Activated CD8-positive, alpha-beta memory T cell treated with anti-CD3 and anti-CD28 coated beads for 1 hour (primary cell): ENCODE measurements around the gene ZMYND8.
"Not testable (repeated sequence)": the region's sequence is repeated elsewhere in the genome, so short reads cannot be mapped to it uniquely, and the experiment has no call there.

Source experiments
- DNase-seq, 2 donors: peaks; one replicate each; pipeline ENCODE4 v3.0.0-alpha.2; 2020; ENCODE audit warnings: low read depth in 1 of 2; ENCODE audit errors: extremely low read depth in 1 of 2

The ZMYND8 gene

DNA sequence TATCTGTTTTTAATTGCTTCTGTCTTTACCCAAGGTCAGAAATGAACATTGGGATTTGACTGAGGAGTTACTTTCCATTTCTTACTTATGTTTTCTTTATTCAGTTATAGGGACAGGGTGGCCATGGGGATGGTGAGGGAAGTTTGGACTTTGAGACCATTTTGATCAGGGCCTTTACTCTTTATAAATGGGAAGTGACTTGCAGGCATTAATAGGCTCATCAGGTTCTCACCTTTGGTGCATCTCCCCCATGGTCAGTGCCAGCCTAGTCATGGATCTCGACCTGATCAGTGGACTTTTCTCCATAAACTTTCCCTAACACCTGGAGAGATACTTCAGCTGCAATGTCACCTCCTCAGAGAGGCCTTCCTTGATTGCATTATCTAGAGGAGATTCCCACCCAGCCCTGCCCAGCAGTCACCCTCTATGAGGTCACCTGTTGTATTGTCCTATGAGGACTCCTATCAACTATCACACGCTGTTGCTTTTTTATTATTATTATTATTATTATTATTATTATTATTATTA is 16.8 kb upstream of the ZMYND8 start:
- DNase-seq, result no peak

DNA sequence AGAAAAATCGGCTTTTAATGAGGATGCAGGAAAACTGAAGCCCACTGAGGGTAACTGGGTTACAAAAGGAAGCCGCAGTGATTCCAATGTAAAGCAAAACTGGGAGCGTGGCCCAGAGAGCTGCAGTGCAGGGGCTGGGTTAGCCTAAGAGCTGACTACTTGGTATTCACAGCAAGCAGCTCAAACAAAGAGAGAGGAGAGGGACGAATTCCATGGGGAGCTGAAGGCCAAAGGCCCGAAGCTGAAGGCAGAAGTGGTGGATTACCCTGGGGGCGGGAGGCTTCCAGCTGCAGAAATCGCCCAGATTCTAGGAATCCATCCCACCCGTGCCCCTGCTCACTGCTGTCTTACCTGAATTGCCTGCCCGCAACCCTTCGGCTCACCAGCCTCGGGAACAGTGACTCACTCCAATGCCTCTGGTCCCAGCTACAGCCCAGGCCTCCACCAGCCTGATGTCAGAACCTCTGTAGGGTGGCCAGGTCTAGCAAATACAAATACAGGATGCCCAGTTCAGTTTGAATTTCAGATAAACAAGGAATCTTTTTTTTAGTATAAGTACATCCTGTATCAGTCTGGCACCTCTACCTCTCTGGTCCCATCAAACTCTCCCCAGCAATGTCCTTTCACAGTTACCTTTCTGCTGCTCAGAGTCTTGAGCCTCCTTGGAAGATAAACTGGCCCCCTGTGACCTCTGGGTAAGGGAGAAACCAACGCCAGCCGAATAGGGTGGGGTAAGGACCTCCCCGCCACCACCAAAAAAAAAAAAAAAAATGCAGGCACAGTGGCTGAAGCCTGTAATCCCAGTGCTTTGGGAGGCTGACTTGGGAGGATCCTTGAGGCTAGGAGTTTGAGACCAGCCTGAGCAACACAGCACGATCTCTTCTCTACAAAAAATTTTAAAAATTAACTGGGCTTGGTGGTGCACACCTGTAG is 14.6 kb upstream of the ZMYND8 start:
- DNase-seq, result no peak

DNA sequence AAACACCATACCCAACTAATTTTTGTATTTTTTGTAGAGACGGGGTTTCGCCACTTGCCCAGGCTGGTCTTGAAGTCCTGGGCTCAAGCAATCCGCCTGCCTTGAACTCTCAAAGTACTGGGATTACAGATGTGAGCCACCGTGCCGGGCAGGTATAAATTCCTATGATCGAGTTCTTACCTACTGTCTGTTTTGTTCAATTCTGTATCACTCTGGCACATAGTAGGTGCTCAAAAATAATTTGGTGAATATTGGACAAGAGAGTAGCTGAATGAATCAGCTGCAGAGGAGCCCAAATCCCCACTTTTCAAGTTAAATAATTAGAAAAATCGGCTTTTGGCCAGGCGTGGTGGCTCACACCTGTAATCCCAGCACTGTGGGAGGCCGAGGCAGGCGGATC is 13.7 kb upstream of the ZMYND8 start:
- no peak for DNase-seq

DNA sequence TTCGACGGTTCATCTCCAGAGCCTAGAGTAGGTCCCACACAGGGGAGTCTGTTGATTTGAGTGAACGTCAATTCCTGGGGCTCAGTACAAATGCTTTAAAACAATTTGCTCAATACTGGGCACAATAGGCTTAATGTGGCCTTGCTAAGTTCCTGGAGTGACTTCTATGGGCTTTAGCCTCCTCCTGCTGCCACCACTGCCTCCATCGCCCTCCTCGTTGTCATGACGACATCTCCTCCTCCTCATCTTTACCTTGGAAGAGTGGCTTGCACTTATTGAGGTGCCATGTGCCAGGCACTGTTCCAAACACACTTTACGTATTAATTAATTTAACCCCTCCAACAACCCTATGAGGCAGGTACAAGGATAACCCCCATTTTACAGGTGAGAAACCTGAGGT is 11.8 kb upstream of the ZMYND8 start:
- no peak for DNase-seq

DNA sequence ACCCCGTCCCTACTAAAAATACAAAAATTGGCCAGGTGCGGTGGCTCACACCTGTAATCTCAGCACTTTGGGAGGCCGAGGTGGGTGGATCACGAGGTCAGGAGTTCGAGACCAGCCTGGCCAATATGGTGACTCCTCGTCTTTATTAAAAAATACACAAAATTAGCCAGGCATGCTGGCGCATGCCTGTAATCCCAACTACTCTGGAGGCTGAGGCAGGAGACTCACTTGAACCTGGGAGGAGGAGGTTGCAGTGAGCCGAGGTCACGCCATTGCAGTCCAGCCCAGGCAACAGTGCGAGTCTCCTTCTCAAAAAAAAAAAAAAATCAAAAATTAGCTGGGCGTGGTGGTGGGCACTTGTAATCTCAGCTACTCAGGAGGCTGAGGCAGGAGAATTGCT is 9.8 kb upstream of the ZMYND8 start:
- not testable (repeated sequence) for DNase-seq

DNA sequence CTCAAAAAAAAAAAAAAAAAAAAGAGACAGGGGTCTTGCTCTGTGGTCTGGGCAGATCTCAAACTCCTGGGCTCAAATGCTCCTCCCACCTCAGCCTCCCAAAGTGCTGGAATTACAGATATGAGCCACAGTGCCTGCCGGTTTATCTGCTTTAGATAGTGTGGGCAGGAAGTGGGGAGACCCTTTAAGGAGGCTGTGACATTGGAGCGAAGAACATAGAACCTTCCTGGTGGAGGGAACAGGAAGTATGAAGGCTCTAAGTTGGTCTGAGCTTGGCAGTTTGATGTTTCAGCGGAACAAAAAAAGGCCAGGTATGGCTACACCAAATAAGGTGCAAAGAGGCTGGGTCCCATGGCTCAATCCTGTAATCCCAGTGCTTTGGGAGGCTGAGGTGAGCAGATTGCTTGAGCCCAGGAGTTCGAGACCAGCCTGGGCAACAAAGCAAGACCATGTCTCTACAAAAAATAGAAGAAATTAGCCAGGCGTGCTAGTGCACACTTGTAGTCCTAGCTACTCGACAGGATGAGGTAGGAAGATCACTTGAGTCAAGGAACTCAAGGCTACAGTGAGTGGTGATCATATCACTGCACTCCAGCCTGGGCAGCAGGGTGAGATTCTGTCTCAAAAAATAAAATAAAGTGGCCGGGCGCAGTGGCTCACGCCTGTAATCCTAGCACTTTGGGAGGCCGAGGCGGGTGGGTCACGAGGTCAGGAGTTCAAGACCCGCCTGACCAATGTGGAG is 8.7 kb upstream of the ZMYND8 start:
- DNase-seq, result no peak

DNA sequence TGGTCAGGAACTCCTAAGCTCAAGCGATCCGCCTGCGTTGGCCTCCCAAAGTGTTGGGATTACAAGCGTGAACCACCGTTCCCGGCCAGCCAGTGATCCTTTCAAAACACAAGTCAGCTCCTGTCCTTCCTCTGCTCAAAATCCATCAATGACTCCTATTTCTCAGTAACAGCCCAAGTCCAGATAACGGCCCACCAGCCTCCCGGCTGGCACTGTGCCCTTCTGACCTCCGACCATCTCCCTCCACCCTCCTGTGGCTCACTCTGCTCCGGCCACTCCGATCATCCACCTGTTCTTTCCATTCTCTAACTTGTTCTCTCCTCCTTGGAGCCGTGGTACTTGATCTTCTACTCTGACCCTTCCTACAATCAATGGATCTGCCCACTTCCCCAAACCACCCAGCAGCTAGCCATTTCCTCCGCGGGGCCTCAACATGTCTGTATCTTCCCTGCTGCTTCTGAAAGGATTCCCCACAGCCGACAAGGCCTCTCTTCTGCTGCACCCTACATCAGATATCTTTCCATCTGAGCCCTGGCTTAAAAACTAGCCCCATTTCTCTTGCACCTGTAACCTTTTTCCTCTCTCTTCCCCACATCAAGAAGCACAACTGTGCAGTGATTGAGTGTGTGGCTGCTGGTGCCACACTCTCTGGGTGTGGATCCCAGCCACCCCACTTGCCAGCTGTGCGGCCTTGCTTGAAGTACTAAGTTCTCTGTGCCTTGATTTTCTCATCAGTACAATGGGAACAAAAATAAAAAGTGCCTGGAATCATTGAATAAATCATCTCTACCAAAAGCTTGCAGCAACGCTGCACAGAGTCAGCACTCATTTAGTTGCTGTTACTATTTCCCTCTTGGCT is 6.1 kb upstream of the ZMYND8 start:
- DNase-seq, result no peak

DNA sequence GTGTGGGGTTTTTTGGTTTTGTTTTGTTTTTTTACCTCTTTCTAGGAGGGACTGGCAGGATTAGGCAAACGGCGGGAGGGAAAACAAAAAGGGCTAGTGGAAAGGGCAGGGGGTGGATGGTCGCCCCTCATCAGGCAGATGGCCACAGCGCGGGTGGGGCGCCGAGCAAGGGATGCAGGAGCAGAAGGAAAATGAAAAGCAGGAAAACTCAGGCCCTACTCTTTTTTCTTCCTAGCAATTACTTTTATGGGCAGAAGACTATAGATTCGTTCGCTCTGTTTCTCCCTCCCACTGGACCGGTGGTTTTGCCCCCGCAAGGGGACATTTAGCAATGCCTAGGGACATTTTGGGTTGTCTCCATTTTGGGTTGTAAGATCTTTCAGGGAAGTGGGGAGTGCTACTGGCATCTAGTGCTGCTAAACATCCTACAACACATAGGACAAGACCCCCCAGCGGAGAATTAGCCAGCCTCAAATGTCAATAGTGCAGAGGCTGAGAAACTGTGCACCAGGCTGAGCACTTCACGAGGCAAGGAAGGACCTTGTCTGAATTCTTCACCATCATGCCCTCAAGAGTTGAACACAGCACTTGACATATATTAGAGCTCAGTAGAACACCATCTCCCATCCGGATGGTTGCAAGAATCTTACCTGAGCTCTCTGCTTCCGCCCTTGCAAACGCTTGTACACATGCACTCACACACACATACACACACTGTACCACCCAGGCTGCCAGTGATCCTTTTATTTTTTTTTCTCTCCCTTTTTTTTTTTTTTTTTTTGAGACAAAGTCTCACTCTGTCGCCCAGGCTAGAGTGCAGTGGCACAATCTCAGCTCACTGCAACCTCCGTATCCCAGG is 4.8 kb upstream of the ZMYND8 start:
- no peak for DNase-seq

DNA sequence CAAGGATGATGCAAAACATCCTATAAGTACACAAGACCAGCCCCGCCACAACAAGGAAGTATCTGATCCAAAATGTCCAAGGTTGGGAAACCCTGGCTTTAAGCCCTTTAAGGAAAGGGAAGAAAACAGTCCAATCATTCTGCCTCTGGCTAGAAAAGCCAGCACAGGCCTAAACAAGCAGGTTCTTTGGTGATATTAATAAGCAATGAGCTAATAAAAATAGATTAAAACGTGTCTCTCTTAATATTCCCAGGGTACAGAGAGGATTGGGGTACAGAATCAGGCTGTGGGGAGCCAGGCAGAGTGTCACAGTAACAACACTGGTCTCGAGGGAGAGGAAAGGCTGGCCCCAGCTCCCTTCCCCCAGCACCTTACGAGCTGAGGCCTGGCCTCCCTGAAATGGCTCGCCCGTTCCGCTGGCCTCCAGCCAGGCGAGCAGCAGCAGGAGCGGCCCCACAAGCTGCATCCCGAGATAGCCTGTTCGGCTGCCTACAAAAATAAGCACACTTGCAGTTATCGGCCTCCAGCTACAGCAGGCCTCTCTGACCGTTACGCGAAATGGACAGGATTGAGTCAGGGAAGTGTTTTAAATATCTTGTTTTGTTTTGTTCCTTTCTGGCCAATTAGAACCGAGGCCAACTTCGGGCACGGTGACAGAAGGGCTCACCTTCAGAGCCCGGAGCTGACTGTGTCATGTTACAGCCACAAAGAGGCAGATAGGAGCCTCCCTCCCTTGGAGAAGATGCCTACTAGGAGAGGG is 4.0 kb upstream of the ZMYND8 start:
- DNase-seq, result no peak

DNA sequence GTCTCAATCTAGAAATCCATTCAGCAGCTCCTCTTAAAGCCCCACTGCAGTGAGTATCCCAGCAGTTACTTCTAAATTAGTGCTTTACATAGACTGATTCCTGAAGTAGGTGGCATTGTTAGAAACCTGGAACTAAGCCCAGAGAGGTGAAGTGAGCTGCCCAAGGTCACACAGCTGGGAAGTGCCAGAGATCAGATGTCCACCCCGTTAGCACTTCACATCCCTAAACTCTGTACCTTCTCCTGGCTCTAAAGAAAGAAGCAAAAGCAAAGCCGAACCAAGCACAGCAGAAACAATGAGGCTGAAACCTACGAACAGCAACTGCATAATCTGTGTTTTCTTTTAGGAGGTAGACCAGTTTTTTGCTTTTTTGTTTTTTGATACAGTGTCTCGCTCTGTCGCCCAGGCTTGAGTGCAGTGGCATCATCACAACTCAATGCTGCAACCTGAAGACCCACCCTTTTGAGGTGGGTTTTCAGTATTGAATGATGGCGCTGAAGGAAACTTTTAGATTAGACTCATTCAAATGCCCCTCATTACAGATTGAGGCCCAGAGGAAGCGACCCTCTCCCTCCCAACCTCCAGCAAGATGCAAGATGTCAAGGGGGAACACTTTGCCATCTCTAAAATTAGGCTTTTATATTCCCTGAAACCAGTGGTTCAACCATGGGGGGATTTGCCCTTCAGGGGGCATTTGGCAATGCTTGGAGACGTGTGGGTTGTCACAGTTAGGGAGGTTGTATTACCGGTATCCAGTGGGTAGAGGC is 3.2 kb upstream of the ZMYND8 start:
- DNase-seq, result no peak

DNA sequence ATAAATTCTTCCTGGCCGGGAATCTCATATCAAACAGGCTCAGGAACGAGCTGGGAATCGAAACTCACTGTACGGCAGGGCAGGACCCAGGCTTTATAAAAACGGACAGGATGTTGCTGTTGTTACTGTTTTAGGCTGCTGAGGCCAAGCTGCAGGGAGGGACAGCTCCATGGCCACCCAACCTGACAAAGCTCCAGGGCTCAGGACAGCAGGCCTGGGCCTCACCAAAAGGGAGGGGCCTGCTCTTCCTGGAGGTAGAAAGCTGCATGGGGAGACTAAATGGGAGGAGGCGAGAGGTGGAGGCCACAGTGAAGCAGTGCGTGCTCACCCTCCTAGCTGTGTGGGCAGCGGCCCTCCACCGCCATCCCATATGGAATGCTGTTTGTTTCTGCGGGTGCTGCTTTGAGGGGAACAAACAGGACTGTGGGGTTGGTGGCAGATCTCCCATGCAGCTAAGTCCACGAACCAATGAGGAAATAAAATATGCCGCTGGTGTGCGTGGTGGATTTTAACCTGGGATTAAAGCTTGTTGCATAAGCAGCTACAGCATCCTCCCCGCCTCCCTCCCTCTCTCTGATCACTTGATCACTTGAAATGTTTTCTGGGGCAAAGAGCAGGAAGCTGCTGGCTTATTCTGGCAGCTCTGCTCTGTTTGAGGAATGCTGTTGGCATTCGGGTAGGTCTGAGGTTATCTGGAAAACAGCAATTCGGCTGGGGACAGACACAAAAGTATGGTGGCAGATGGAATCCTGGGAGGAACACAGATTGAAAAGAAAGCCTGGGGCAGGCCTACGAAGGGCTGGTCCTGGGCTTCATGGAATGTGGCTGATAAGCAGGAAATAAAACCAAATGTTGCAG is 2.4 kb upstream of the ZMYND8 start:
- no peak for DNase-seq

DNA sequence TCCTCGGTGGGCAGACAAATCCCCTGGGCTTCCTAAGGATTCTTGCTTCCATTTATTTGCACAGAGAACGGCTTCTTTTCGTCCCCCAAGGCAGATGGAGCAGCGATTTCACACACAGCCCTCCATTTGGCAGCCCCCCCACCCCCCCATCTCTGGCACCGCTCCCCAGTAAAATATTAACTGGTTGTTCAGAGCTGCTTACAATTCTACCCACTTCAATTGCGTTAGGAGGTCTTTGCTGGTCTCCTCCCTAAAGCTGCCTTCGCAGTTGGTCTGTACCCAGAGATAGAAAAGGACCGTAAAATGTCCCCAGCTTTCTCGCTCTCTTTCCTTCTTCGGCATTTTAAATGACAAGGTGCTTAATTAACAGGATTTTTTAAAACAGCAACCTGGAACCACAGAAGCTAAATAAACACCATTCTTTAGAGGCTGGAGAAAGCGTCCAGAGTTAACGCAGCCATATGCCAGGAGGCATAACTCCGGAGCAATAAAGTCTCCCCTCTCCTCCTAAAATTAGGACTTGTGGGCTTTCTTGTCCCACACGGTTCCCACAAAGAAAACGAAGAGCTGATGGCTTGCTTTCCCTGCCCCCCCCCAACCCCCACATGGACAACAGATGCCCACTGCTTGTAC is 1.7 kb upstream of the ZMYND8 start:
- no peak for DNase-seq

DNA sequence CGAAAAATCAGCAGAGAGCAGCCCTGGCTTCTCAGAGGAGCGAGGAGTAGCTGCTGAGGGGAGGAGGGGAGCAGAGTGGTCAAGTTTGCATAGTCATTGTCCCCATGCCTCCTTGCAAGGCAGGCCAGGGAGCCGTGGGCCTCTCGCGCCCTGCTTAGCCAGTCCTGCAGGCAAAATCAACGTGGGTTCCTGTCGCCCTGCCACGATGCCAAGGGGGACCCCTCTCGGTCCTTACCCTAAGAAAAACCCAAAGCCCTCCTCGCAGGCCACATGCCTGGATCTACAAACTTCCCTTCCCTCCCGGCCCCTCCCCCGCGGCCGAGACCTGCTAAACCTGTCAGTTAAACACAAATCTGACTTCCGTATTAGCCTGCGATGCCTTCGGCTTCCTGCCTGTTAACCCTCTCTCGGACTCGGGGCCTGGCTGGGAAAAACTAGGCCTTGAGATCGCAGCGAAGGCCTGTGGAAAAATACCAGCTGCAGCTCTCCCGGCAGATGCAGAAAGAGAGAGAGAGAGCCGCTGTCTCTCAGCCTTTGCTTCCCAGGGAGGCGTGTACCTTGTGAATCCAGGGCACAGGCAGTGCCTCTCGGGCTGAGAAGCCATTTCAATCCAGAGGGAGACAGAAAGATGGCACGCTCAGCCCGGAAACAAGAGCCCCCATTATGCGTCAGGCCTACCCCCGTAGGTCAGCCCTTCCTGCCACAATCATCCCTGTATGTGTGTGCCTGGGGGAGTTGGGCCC is 968 bp upstream of the ZMYND8 start:
- DNase-seq, result peak in 1 of 2 donors; percentile 46

DNA sequence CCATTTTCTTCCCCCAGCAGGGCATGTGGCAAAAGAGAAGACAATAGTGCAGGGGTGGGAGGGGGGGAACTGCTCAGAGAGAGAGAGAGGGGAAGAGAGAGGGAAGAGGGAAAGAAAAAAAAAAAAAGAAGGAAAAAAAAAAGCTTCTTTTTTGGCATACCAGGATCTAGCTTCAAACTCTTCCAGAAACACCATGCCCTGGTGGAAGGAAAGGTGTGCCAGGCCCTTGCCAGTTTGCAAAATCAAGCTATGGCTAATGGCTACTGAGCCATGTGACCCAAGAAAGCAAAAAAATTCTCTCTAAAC is 326 bp downstream of the ZMYND8 start:
- no peak for DNase-seq

DNA sequence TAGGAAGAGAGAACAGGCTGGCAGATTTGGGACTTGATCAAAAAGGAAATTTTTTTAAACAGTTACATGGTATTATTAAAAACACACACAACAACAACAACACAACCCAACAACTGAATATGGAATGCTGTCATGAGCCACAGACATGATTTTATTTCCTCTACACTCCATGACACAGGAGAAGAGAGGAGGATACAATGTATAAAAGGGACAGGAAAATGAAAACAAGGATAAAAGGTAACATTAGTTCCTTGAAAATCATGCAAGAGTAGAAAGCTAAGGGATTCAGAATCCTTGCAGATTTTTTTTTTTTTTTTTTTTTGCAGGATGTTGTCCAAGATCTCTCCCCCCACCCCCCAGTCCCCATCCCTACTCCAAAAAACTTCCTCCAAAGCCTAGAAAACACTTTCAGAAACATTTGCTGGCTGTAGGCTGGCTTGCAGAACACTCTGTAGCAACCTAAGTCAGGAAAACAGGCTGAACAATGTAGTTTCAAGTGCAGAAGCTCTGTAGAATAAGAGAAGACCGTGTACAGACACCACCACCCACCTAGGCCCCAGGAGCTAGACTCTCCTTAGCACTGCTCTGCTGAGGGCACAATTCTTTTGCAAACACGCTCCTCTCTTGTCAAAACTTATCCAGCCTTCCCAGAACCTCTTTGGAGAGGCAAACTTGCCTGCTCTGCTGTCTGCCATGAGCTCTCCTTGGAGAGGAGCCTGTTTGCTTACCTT is 845 bp downstream of the ZMYND8 start:
- DNase-seq, result no peak
